ENCODE measurements around the gene ZNF391.
"Not testable (repeated sequence)": the region's sequence is repeated elsewhere in the genome, so short reads cannot be mapped to it uniquely, and the experiment has no call there.

ZNF391 gene

GRCh38 chr6:27424851-27425250 lies 36.3 kb downstream of the ZNF391 start:
- not testable (repeated sequence) for DNase-seq

DNA sequence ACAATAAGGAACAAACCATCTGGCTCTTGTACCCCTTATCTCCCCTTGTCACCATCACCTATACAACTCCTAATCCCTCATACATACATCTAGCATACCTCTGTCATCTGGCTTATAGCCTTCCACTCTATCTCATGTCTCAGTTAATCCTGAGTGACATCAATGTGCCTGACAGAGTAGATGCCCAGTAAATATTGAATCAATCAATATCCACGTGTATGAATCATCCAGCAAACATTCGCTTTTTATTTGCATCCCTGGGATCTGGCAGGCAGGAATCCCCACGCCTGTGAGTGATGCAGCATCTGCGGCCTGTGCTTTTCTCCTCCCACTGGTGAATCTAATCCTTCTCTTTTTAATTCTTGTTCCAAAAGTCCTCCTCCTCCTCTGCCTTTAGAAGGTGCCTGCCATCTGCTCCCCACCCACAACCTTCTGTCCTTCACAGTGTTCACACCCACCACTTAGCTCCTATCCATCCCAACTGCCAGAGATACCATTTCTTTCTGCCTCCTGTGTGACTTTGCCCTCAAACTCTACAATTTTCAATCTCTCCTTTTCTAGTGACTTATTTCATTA lies 37.6 kb downstream of the ZNF391 start:
- no peak for DNase-seq

DNA sequence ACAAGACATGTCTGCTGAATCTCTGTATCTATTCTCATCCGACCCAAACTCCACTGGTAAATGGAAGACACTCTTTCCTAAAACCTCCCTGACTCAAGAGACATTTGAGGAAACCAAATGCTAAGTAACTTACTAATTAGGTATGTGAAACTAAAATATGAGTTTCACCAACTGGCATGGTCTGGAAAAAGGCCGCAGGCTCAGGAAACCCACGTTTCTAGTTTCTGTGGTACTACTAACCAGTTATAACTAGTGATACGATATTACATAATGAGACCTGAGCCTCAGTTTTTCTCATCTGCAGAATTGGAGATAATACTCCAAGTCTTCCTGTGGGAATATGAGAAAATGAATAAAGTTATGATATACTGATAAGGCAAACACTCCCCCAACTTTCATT lies 39.9 kb downstream of the ZNF391 start:
- no peak for DNase-seq

- no peak for DNase-seq
These were observed 40.4 kb downstream of the ZNF391 start for GRCh38 chr6:27428966-27429365.

DNA sequence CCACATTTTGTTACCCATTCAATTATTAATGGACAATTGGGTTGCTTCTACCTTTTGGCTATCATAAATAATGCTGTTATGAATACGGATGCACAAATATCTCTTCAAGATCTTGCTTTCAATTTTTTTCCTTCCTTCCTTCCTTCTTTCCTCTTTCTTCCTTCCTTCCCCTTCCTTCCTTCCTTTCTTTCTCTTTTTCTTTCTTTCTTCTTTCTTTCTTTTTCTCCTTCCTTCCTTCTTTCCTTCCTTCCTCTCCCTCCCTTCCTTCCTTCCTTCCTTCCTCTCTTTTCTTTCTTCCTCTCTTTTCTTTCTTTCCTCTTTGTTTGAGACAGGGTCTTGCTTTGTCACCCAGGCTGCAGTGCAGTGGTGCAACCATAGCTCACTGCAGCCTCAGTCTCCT lies 45.2 kb downstream of the ZNF391 start:
- DNase-seq, result no peak

- no peak for DNase-seq
These were observed 50.8 kb downstream of the ZNF391 start for GRCh38 chr6:27439371-27439770.

DNA sequence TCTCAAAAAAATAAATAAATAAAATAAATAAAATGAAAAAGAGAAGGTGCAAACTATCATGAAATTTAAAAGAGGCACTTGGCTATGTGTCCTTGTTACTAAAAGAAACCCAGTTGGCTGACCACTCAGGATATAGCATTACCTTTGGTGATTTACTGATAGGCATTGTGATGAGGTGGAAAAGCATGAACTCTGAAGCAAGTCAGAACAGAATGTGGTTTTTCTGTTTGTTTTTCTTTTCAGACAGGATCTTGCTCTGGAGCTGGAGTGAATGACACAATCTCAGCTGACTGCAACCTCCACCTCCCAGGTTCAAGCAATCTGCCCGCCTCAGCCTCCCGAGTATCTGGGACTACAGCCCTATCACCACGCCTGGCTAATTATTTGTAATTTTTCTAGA lies 52.4 kb downstream of the ZNF391 start:
- DNase-seq, result no peak

GRCh38 chr6:27442932-27443331 lies 54.4 kb downstream of the ZNF391 start:
- no peak for DNase-seq

- DNase-seq, result no peak
These were observed 59.9 kb downstream of the ZNF391 start for GRCh38 chr6:27448456-27448855.

- no peak for DNase-seq
These were observed 63.3 kb downstream of the ZNF391 start for GRCh38 chr6:27451660-27452390.

DNA sequence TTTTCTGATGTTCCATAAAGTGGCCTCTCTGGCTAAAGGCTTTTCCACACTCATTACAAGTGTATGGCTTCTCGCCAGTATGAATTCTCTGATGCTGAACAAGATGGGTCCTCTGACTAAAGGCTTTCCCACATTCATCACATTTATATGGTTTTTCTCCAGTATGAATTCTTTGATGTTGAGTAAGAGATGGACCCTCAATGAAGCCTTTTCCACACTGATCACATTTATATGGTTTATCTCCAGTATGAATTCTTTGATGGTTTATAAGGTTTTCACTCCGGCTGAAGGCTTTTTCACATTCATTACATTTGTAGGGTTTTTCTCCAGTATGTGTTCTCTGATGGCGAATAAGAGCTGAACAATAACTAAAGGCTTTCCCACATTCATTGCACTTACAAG lies 63.9 kb downstream of the ZNF391 start:
- DNase-seq, result no peak
